GM21528 (cell line): ENCODE results near the gene EIF2S3.
"Not testable (repeated sequence)": the region's sequence is repeated elsewhere in the genome, so short reads cannot be mapped to it uniquely, and the experiment has no call there.

Experiments used
- ATAC-seq: cut with Tn5 transposase; IDR thresholded peaks from one replicate; pipeline ENCODE4 v1.9.1; 2021; ENCODE audit warnings: mild to moderate bottlenecking, moderate library complexity; ENCODE audit not compliant: unreplicated experiment, low FRiP score

EIF2S3 gene

DNA sequence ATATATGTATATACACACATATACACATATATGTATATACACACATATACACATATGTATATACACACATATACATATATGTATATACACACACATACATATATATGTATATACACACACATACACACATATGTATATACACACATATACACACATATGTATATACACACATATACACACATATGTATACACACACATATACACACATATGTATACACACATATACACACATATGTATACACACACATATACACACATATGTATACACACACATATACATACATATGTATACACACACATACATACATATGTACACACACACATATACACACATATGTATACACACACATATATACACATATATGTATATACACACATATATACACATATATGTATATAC, 8.7 kb upstream of the EIF2S3 start:
- ATAC-seq = not testable (repeated sequence)

- ATAC-seq = not testable (repeated sequence)
Measured at GRCh38 chrX:24049643-24050042, 5.1 kb upstream of the EIF2S3 start.

DNA sequence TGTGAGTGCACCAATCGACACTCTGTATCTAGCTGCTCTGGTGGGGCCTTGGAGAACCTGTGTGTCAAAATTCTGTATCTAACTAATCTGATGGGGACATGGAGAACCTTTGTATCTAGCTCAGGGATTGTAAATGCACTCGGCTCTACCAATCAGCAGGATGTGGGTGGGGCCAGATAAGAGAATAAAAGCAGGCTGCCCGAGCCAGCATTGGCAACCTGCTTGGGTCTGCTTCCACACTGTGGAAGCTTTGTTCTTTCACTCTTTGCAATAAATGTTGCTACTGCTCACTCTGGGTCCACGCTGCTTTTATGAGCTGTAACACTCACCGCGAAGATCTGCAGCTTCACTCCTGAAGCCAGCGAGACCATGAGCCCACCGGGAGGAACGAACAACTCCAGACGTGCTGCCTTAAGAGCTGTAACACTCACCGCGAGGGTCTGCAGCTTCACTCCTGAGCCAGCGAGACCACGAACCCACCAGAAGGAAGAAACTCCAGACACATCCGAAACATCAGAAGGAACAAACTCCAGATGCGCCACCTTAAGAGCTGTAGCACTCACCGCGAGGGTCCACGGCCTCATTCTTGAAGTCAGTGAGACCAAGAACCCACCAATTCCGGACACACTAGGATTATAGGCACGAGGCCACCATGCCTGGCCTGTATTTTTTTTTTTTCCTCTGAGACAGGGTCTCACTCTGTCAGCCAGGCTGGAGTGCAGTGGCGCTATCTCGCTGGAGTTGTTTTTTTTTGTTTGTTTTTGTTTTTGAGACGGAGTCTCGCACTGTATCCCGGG, 4.0 kb upstream of the EIF2S3 start:
- ATAC-seq = not testable (repeated sequence)

- ATAC-seq = peak; percentile 23
Measured at GRCh38 chrX:24055043-24055356, 244 bp downstream of the EIF2S3 start.

DNA sequence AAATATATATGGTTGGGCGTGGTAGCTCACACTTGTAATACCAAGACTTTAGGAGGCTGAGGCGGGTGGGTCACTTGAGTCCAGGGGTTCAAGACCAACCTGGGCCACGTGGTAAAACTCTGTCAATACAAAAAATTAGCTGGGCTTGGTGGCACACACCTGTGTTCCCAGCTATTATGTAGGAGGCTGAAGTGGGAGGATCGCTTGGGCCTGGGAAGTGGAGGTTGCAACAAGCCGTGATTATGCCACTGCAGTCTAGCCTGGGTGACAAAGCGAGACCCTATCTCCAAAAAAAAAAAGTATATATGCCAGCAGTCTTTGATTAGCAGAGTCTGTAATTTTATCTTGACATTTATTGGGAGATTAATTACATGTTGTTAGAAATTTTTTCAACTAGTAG, 8.7 kb downstream of the EIF2S3 start:
- no peak for ATAC-seq

DNA sequence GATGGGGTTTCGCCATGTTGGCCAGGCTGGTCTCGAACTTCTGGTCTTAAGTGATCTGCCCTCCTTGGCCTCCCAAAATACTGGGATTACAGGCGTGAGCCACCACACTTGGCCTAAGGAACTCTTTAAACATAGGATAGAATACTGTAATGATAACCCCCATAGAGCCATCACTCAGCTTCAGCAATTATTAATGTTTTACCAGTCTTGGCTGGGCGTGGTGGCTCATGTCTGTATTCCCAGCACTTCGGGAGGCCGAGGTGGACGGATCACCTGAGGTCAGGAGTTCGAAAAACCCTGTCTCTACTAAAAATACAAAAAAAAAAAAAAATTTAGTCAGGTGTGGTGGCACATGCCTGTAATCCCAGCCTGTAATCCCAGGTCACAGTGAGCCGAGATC, 15.1 kb downstream of the EIF2S3 start:
- no peak for ATAC-seq

DNA sequence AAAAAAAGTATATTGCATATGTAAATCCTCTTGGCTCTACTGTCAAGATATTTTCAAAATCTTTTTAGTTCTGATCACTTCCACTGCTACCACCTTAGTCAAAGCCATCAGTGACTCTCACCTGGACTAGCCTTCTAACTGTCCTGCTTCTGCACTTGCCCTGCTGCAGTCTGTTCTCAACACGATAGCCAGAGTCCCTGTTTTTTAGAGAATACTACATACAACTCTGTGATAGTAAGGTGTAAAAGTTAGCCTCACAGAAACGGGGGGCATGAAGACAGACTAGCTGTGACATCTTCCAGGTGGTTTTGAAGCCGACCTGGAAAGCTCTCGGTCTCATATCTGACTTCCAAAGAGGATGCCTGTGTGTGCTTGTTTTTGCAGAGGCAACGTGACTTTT, 24.7 kb downstream of the EIF2S3 start:
- no peak for ATAC-seq

DNA sequence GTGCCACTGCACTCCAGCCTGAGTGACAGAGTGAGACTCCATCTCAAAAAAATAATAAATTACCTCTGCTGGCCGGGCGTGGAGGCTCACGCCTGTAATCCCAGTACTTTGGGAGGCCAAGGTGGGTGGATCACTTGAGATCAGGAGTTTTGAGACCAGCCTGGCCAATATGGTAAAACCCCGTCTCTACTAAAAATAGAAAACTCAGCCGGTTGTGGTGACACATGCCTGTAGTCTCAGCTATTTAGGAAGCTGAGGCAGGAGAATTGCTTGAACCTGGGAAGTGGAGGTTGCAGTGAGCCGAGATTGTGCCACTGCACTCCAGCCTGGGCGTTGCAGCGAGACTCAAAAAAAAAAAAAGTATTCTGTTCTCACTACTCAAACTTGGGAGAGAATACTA, 25.5 kb downstream of the EIF2S3 start:
- ATAC-seq = not testable (repeated sequence)

- ATAC-seq = peak; percentile 48
Measured at GRCh38 chrX:24080704-24081103, 25.9 kb downstream of the EIF2S3 start.

DNA sequence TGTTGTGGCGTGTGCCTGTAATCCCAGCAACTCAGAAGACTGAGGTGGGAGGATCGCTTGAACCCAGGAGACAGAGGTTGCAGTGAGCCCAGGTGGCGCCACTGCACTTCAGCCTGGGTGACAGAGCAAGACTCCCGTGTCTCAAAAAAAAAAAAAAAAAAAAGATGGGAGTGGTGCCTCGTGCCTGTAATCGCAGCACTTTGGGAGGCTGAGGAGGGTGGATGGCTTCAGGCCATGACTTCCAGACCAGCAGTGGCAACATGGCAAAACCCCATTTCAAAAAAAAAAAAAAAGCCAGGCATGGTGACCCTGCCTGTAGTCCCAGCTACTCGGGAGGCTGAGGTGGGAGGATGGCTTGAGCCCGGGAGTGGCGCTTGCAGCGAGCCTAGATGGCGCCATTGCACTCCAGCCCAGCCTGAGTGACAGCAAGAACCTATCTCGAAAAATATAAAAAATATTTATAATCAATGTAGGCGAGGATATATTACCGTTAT, 27.0 kb downstream of the EIF2S3 start:
- ATAC-seq = no peak

DNA sequence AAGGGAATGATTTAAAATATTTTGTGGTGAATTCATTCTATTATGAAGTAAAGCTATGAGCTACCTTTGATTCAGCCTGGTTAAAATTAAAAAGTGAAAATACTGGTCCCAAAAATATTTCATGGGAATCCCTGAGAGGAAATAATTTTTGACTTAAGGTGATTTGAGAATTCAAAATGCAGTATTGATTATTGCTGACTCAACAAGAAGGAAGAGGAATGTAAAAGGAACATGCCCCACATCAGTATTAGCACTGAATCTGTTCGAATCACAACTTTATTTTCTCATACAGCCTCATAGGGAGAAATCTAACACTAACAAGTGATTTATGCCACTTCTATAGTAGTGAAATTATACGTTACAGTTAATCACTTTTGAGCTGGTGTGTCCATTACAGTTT, 27.7 kb downstream of the EIF2S3 start:
- ATAC-seq = no peak

- no peak for ATAC-seq
Measured at GRCh38 chrX:24085101-24085500, 30.3 kb downstream of the EIF2S3 start.

- ATAC-seq = no peak
Measured at GRCh38 chrX:24090300-24091200, 35.8 kb downstream of the EIF2S3 start.

DNA sequence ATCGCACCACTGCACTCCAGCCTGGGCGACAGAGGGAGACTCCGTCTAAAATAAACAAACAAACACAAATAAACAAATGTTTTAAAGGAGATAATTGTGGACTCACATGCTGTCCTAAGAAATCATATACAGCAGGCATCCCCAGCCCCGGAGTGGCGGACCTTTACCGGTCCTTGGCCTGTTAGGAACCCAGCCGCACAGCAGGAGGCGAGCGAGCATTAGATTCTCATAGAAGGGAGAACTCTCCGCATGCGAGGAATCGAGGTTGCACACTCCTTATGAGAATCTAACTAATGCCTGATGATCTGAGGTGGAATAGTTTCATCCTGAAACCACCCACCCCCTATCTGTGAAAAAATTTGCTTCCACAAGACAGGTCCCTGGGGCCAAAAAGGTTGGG, 39.0 kb downstream of the EIF2S3 start:
- ATAC-seq = no peak

DNA sequence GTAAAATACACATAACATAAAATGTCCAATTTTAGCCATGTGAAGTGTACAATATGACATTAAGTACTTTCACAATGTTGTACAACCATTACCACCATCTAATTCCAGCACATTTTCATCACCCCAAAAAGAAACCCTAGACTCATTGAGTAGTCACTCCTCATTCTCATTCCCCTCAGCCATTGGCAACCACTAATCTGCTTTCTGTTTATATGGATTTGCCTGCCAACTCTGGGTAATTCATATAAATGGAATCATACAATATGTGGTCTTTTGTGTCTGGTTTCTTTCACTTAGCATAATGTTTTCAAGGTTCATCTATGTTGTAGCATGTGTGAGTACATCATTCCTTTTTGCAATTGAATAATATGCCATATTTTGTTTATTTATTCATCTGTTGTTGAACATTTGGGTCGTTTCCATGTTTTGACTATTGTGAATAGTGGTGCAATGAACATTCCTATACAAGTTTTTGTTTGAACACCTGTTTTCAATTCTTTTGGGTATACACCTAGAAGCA, 43.0 kb downstream of the EIF2S3 start:
- ATAC-seq = no peak

DNA sequence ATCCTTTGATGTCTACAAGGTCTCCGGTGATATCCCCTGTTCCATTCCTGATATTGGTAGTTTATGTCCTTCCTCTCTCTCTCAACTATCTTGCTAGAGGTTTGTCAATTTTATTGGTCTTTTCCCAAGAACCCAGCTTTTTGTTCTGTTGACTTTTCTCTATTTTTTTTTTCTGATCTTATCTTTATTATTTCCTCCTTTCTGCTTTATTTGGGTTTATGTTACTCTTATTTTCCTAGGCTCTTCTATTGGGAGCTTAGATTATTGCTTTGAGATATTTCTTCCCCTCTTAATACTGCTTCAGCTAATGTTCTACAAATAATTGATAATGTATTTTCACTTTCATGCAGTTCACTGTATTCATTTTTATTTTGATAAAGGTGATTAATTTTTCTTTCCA, 44.2 kb downstream of the EIF2S3 start:
- ATAC-seq = no peak

- ATAC-seq = no peak
Measured at GRCh38 chrX:24099394-24099793, 44.6 kb downstream of the EIF2S3 start.

GRCh38 chrX:24100713-24101112, 46.0 kb downstream of the EIF2S3 start:
- no peak for ATAC-seq

DNA sequence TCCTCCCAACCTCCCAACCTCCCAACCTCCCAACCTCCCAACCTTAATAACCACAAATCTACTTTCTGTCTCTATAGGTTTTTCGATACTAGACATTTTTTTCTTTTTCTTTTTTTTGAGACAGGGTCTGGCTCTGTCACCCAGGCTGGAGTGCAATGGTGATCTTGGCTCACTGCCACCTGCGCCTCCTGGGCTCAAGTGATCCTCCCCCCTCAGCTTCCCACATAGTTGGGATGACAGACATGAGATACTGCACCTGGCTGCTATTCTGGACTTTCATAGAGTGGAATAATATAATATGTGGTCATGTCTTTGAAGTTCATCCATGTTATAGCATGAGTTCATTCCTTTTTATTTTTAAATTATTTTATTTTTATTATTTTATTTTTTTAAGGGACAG, 55.3 kb downstream of the EIF2S3 start:
- no peak for ATAC-seq

GRCh38 chrX:24113181-24113580, 58.4 kb downstream of the EIF2S3 start:
- no peak for ATAC-seq

DNA sequence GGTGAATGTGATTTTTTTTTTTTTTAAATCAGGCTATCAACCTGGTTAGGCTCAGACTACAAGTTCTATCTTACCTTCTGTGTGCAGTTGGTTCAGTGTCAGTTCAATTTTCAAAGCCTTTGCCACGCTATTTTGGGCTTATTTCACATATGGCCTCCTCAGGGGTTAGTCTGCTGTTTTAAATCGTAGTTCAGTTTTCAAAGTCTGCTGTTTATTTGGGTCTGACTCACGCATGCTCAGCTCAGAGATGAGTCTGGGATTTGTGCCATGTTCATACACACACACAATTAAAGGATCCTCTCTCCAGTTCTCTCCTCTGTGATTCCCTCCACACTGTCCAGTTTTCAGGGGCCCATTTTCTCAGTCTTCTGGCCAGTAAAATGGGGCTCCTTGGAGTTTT, 62.5 kb downstream of the EIF2S3 start:
- ATAC-seq = no peak
